Stimulated activated naive CD8-positive, alpha-beta T cell treated with anti-CD3 and anti-CD28 coated beads, Interleukin-15, Interleukin-2, amounts not matched to agents 100 ng/mL and 50 ng/mL, for 24 hours (primary cell): ENCODE results near the gene OR13J1.

ENCODE experiments used
- H3K27ac Mint-ChIP-seq: one replicate; pipeline ENCODE4 v1.8.0; 2021; ENCODE audit warnings: mild to moderate bottlenecking, mixed read lengths
- H3K27me3 Mint-ChIP-seq: one replicate; pipeline ENCODE4 v1.8.0; 2021; ENCODE audit warnings: mixed read lengths
- H3K36me3 Mint-ChIP-seq: one replicate; pipeline ENCODE4 v1.8.0; 2021; ENCODE audit warnings: low read depth, mixed read lengths
- H3K4me1 Mint-ChIP-seq: one replicate; pipeline ENCODE4 v1.8.0; 2021; ENCODE audit warnings: low read depth, mixed read lengths
- H3K4me3 Mint-ChIP-seq: one replicate; pipeline ENCODE4 v1.8.0; 2021; ENCODE audit warnings: mild to moderate bottlenecking, mixed read lengths
- H3K9me3 Mint-ChIP-seq: one replicate; pipeline ENCODE4 v1.8.0; 2021; ENCODE audit warnings: mixed read lengths

OR13J1 gene

DNA sequence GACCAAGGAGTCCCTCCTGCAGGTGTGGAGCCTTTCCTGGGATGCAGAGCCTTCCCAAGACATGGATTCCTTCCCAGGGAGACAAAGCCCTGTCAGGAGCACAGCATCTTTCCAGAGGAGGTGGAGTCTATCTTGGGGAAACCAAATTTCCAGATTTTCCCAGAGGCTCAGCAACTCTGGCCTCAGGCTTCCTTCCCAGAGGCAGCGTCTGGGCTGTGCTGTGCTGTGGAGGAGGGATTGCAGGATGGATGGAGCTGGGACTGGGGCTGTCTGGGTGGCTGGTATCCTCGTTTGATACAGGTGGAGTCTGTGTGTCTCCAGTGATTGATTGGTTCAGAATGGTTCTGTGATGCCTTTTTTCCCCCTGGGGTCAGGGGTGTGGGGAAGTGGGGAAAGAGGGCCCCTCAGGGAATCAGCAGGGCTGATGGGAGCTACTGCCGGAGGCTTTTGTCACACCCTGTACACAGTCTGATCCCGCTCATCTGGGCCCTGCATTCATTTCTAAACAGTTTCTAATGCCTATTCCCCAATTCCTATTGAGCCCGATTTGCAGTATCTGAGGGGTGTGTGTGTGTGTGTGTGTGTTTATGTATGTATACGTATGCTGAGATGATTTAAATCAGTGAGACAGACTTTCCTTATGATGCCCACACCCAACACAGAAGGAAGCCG lies 16.0 kb downstream of the OR13J1 start:
- Mint-ChIP-seq H3K27me3 (no peaks in the 10 kb centered on the region), H3K9me3 (no peaks in the 10 kb centered on the region), H3K27ac (no peak overlapping the region), H3K36me3 (no peaks in the 10 kb centered on the region), H3K4me1 (no peaks in the 10 kb centered on the region), H3K4me3 (no peak overlapping the region)

DNA sequence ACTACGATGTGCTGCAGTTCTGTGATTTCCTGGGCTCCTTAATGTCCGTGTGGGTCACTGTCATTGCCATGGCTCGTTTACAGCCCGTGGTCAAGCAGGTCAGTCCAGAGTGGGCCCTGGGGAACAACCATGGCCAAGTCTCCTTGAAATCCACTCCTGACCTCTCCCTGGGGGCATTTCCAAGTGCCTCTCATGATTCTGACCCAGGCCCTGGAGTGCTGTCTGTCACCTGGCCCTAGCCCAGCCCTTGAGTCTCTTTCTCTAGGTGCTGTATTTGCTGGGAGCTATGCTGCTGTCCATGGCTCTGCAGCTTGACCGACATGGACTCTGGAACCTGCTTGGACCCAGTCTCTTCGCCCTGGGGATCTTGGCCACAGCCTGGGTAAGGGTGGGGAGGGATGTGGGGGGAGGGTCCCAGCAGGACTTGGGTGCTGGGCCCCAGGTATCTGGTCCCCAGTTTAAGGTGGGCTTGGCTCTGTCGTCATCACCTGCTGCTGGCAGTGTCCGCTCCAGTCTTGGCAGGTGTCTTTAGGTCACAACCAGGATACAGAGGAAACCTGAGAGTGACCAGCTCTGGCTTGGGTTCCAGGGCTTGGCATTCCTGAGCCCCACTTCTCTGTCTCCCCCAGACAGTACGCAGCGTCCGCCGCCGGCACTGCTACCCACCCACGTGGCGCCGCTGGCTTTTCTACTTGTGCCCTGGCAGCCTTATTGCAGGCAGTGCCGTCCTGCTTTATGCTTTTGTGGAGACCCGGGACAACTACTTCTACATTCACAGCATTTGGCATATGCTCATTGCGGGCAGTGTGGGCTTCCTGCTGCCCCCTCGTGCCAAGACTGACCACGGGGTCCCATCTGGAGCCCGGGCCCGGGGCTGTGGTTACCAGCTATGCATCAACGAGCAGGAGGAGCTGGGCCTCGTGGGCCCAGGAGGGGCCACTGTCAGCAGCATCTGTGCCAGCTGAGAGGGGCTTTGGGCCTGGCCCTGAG lies 17.0 kb downstream of the OR13J1 start:
- Mint-ChIP-seq H3K36me3 (no peaks in the 10 kb centered on the region), H3K27ac (no peak overlapping the region), H3K9me3 (no peaks in the 10 kb centered on the region), H3K27me3 (no peaks in the 10 kb centered on the region), H3K4me1 (peaks cover 8% of the 10 kb centered on the region), H3K4me3 (no peak overlapping the region)

GRCh38 chr9:35852267-35852815 lies 17.9 kb downstream of the OR13J1 start:
- Mint-ChIP-seq H3K36me3 (no peaks in the 10 kb centered on the region), H3K4me3 (no peak overlapping the region), H3K9me3 (no peaks in the 10 kb centered on the region), H3K27ac (no peak overlapping the region), H3K4me1 (peaks cover 16% of the 10 kb centered on the region), H3K27me3 (no peaks in the 10 kb centered on the region)

GRCh38 chr9:35847792-35848572 lies 22.2 kb downstream of the OR13J1 start:
- H3K27ac Mint-ChIP-seq: peak overlapping the region; percentile 62
- H3K27me3 Mint-ChIP-seq: no peaks in the 10 kb centered on the region
- peaks cover 40% of the 10 kb centered on the region for H3K4me1 Mint-ChIP-seq
- no peaks in the 10 kb centered on the region for H3K36me3 Mint-ChIP-seq
- no peak overlapping the region for H3K4me3 Mint-ChIP-seq
- H3K9me3 Mint-ChIP-seq: no peaks in the 10 kb centered on the region

DNA sequence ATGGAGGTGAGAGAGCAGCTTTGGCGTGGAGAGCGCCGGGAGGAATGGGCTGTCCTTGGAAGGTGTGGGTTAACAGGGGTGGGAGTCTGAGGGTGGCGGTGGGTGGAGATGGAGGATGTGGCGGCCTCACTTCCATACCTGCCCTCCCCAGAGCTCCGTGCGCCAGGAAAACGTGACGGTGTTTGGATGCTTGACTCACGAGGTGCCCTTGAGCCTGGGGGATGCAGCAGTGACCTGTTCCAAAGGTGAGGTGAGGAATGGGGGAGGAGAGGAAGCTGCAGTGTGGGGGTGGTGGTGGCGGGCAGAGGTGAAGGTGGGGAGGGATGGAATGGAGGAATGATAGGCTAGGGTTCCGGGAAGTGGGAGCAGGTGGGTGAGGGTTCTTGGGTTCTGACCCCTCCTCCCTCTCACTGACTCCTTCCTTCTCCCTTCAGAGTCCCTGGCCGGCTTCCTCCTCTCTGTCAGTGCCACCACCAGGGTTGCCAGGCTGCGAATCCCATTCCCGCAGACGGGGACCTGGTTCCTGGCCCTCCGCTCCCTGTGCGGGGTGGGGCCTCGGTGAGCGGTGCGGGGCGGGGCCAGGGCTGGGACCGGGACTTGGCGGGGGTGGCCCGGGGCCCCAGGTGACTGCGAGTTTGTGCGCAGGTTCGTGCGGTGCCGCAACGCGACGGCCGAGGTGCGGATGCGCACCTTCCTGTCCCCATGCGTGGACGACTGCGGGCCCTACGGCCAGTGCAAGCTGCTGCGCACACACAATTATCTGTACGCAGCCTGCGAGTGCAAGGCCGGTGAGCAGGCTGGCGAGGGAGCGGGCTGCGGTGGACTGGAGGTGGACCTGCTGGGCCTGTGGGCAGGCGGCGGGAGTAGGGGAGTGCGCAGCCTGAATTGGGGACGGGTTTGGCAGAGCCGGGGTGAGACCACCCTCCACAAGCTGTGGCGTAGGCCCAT lies 24.1 kb downstream of the OR13J1 start:
- peak overlapping the region; percentile 43 for H3K27ac Mint-ChIP-seq
- H3K4me1 Mint-ChIP-seq: peaks cover 43% of the 10 kb centered on the region
- no peaks in the 10 kb centered on the region for H3K27me3 Mint-ChIP-seq
- no peaks in the 10 kb centered on the region for H3K36me3 Mint-ChIP-seq
- H3K9me3 Mint-ChIP-seq: no peaks in the 10 kb centered on the region
- H3K4me3 Mint-ChIP-seq: no peak overlapping the region

GRCh38 chr9:35844628-35845270 lies 25.5 kb downstream of the OR13J1 start:
- Mint-ChIP-seq H3K27ac (no peak overlapping the region), H3K4me1 (peaks cover 50% of the 10 kb centered on the region), H3K9me3 (no peaks in the 10 kb centered on the region), H3K27me3 (no peaks in the 10 kb centered on the region), H3K36me3 (no peaks in the 10 kb centered on the region), H3K4me3 (no peak overlapping the region)

DNA sequence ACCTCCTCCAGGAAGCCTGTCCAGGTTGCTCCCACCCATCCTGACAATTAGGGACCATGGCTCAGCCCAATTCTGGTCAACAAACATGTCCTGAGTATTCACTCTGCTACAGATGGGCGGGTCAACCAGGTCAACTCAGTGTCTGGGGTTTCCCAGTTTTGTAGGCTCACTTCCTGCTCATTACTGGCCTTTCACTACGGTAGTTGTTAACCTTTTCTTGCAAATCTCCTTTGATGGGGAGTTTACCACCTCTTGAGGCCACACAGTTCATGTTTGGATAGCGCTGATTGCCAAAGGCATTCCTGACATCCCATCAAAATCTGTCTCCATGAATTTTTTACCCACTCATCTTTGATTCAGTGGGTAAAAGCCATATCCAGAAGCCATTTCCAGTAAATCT lies 27.4 kb downstream of the OR13J1 start:
- H3K36me3 Mint-ChIP-seq: no peaks in the 10 kb centered on the region
- H3K27ac Mint-ChIP-seq: no peak overlapping the region
- no peak overlapping the region for H3K4me3 Mint-ChIP-seq
- no peaks in the 10 kb centered on the region for H3K27me3 Mint-ChIP-seq
- H3K9me3 Mint-ChIP-seq: no peaks in the 10 kb centered on the region
- H3K4me1 Mint-ChIP-seq: peaks cover 39% of the 10 kb centered on the region

DNA sequence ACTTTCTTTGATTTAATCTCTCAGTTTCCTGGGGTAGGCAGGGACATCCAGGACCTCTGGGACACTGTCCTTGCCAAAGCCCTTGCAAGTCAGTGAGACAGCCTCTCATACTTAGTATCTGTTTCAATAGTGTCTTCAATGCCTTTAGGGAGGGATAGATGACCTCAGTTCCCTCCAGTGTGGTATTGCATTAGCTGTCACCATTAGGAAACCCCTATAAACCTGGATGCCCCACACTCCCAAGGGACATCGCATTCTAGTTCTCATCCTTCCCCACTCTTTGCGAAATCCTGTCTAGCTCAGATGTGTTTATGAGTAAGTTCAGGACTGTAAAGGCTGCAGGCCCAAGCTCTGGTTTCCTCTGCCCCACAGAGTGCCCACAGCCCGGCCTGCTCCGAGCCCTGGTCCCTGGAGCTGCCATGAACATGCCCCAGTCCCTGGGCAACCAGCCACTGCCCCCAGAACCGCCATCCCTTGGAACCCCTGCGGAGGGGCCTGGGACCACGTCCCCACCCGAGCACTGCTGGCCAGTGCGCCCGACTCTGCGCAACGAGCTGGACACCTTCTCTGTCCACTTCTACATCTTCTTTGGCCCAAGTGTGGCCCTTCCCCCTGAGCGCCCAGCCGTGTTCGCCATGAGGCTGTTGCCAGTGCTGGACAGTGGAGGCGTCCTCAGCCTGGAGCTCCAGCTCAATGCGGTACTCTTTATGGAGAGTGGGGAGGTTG lies 28.0 kb downstream of the OR13J1 start:
- no peak overlapping the region for H3K27ac Mint-ChIP-seq
- H3K27me3 Mint-ChIP-seq: no peaks in the 10 kb centered on the region
- no peaks in the 10 kb centered on the region for H3K9me3 Mint-ChIP-seq
- no peaks in the 10 kb centered on the region for H3K36me3 Mint-ChIP-seq
- peaks cover 32% of the 10 kb centered on the region for H3K4me1 Mint-ChIP-seq
- no peak overlapping the region for H3K4me3 Mint-ChIP-seq

DNA sequence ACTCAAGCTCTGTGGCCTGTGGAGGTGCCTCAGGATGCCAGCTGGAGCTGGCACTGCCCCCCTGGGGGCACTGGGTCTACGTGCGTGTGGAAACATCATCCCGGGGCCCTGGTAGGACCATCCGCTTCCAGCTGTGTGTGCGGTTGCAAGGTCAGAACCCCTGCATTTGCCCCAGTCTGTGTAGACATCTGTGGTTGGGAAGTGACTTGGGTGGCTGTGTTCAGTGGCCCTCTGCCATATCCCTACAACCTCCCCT lies 28.6 kb downstream of the OR13J1 start:
- H3K27me3 Mint-ChIP-seq: no peaks in the 10 kb centered on the region
- no peaks in the 10 kb centered on the region for H3K9me3 Mint-ChIP-seq
- H3K36me3 Mint-ChIP-seq: no peaks in the 10 kb centered on the region
- H3K4me1 Mint-ChIP-seq: peaks cover 26% of the 10 kb centered on the region
- no peak overlapping the region for H3K4me3 Mint-ChIP-seq
- H3K27ac Mint-ChIP-seq: no peak overlapping the region

DNA sequence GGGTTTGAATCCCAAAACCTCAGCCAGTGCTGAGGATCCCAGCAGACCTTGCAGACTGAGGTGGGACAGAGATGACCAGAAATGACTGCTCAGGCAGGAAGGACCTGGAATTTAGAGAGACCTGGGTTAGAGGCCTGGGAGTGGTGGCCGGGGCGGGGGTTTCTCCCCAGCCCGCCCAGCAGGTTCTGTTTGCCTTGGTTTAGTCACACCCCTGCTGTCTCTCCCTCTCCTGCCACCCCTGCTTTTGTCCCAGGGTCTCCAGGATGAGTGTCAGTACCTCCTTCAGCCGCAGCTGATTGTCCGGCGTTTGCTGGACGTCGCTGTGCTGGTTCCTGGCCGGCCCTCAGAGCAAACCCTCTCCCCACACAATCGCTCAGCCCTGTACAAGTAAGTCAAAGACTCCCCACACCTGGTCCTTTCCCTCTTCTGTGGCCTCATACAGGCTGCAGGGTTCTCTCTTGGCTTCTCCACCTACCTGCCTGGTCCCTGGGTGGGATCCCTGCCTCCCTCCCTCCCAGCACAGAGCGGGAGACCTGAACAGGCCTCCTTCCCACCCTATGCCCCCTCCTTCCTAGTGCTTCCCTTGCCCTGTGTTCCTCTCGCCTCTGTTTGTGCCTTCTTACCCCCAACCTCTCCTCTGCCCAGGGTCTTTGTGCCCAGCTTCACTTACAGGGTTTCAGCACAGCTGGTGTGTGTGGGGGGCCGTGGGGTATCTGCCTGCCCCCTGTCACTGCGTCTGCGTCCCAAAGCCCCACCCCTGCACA lies 29.1 kb downstream of the OR13J1 start:
- Mint-ChIP-seq H3K36me3 (no peaks in the 10 kb centered on the region), H3K4me1 (peaks cover 26% of the 10 kb centered on the region), H3K27ac (no peak overlapping the region), H3K4me3 (no peak overlapping the region), H3K27me3 (no peaks in the 10 kb centered on the region), H3K9me3 (no peaks in the 10 kb centered on the region)

DNA sequence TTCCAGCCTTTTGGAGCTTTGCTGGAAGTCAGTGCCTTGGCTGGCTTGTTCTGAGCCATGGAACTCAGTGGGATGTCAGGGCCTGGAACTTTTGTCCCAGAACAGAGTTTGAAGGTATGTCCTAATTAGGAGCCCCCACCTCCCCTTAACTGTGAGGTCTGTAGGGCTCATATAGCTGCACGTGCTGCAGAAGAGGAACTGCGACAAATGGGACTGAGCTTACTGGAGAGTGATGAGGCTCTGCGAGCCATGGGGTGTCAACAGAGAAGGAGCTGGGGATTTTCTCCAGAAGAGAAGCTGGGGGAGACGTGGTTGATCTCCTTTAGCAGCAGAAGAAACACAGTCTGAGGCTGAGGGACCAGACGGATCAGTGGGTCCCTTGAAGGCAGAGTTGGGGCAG lies 30.3 kb downstream of the OR13J1 start:
- peaks cover 16% of the 10 kb centered on the region for H3K4me1 Mint-ChIP-seq
- no peaks in the 10 kb centered on the region for H3K36me3 Mint-ChIP-seq
- no peak overlapping the region for H3K4me3 Mint-ChIP-seq
- no peak overlapping the region for H3K27ac Mint-ChIP-seq
- H3K27me3 Mint-ChIP-seq: no peaks in the 10 kb centered on the region
- no peaks in the 10 kb centered on the region for H3K9me3 Mint-ChIP-seq

DNA sequence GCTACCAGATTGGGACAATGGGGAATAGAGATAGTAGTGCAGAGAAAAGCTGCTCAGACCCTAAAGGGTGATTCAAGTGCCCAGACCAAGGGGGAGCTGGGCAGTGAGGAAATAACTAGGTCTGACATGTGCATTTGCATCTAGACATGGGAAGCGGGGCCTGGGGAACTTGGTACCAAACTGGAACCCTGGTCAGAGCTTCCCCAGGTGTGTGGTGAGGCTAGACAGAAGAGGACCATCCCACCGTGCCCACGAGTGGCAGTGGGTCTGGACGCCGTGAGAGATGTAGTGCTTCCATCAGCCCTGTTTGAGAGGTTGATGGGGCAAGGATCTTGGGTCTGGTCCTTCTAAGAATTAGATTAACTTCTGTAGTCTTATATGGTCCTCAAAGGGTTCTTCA lies 33.6 kb downstream of the OR13J1 start:
- no peaks in the 10 kb centered on the region for H3K9me3 Mint-ChIP-seq
- H3K27me3 Mint-ChIP-seq: no peaks in the 10 kb centered on the region
- no peak overlapping the region for H3K4me3 Mint-ChIP-seq
- H3K36me3 Mint-ChIP-seq: no peaks in the 10 kb centered on the region
- H3K4me1 Mint-ChIP-seq: peaks cover 18% of the 10 kb centered on the region
- H3K27ac Mint-ChIP-seq: no peak overlapping the region

DNA sequence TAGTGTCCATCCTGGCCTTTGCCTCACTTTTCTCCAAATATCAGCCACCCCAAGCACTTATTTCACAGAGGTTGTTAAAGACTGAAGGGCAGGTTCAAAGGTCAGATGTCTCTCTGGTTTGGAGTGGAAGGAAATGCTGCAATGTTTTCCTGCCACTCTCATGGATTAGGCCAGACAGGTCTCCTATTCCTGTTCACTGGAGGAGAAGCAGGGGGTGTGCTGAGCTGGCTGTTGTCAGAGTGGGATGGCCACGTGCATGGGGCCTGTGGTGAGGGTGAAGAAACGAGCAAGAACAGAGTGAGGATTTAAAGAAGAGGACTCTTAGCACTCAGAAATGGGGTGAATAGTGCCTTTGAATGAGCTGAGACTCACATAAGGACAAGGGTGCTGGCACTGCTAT lies 34.4 kb downstream of the OR13J1 start:
- Mint-ChIP-seq H3K4me3 (no peak overlapping the region), H3K27me3 (no peaks in the 10 kb centered on the region), H3K36me3 (no peaks in the 10 kb centered on the region), H3K27ac (peak overlapping the region; percentile 11), H3K9me3 (no peaks in the 10 kb centered on the region), H3K4me1 (peaks cover 18% of the 10 kb centered on the region)
